ENCODE results near the gene RASL12.

- TF ChIP-seq SIN3A (IDR thresholded peaks at IDR 0.05; ENCODE audit: borderline replicate concordance, insufficient read depth, low read depth, low read length) (no peak), CTCF (IDR thresholded peaks at IDR 0.05) (no peak), TCF7L2 (IDR thresholded peaks at IDR 0.05; ENCODE audit: low read depth, low read length) (no peak), REST (IDR thresholded peaks at IDR 0.05; ENCODE audit: insufficient read depth in 1 of 2, low read depth in 2 of 2, low read length in 1 of 2) (no peak), POLR2AphosphoS5 (IDR thresholded peaks at IDR 0.05; ENCODE audit: low read depth, low read length) (no peak)
These were observed 9.6 kb upstream of the RASL12 start for GRCh38 chr15:65077291-65077980.

Measured in Panc1 (cell line).